ENCODE results near the gene CCP110.

CCP110 gene

GRCh38 chr16:19486750-19487325 lies 36.9 kb upstream of the CCP110 start:
- intact Hi-C loops (cut with DNase I; ENCODE audit: low total_unique reads): no loop called here
- Histone ChIP-seq H3K36me3 (no peaks in the 10 kb centered on the region), H3K27me3 (no peaks in the 10 kb centered on the region), H3K27ac (no peak overlapping the region), H3K4me3 (no peak overlapping the region), H3K9me3 (peaks cover 0 to 4% (median 0%) of the 10 kb centered on the region in 3 donors), H3K4me1 (no peaks in the 10 kb centered on the region)
- TF ChIP-seq CTCF (IDR thresholded peaks at IDR 0.05): no peak
- DNase-seq: no peak

GRCh38 chr16:19488213-19488640 lies 35.5 kb upstream of the CCP110 start:
- Histone ChIP-seq H3K27ac (no peak overlapping the region), H3K27me3 (no peaks in the 10 kb centered on the region), H3K4me1 (no peaks in the 10 kb centered on the region), H3K4me3 (no peak overlapping the region), H3K36me3 (no peaks in the 10 kb centered on the region), H3K9me3 (no peaks in the 10 kb centered on the region)
- no peak for TF ChIP-seq CTCF (IDR thresholded peaks at IDR 0.05)
- no peak for DNase-seq
- intact Hi-C loops (cut with DNase I; ENCODE audit: low total_unique reads): no loop called here

GRCh38 chr16:19490619-19491018 lies 33.1 kb upstream of the CCP110 start:
- no peaks in the 10 kb centered on the region for H3K27me3 ChIP-seq
- no peaks in the 10 kb centered on the region for H3K9me3 ChIP-seq
- no peak for TF ChIP-seq CTCF (IDR thresholded peaks at IDR 0.05)
- DNase-seq: no peak
- intact Hi-C loops (cut with DNase I; ENCODE audit: low total_unique reads): no loop called here
- H3K36me3 ChIP-seq: no peaks in the 10 kb centered on the region
- H3K4me1 ChIP-seq: no peaks in the 10 kb centered on the region
- H3K27ac ChIP-seq: no peak overlapping the region
- H3K4me3 ChIP-seq: no peak overlapping the region

- no peak for TF ChIP-seq CTCF (IDR thresholded peaks at IDR 0.05)
- intact Hi-C loops (cut with DNase I; ENCODE audit: low total_unique reads): no loop called here
- Histone ChIP-seq H3K4me3 (no peak overlapping the region), H3K9me3 (no peaks in the 10 kb centered on the region), H3K4me1 (no peaks in the 10 kb centered on the region), H3K27ac (no peak overlapping the region), H3K27me3 (no peaks in the 10 kb centered on the region), H3K36me3 (peaks cover 12 to 36% (median 22%) of the 10 kb centered on the region in 3 donors)
- DNase-seq: no peak
Measured at GRCh38 chr16:19497176-19497575, 26.6 kb upstream of the CCP110 start.

- Histone ChIP-seq H3K4me1 (no peaks in the 10 kb centered on the region), H3K36me3 (peaks cover 28 to 53% (median 35%) of the 10 kb centered on the region in 3 donors), H3K4me3 (no peak overlapping the region), H3K27me3 (no peaks in the 10 kb centered on the region), H3K27ac (no peak overlapping the region), H3K9me3 (no peaks in the 10 kb centered on the region)
- intact Hi-C loops (cut with DNase I; ENCODE audit: low total_unique reads): no loop called here
- DNase-seq: no peak
- no peak for TF ChIP-seq CTCF (IDR thresholded peaks at IDR 0.05)
Measured at GRCh38 chr16:19499006-19499405, 24.7 kb upstream of the CCP110 start.

- Histone ChIP-seq H3K36me3 (peaks cover 33 to 58% (median 40%) of the 10 kb centered on the region in 3 donors), H3K27ac (no peak overlapping the region), H3K4me1 (no peaks in the 10 kb centered on the region), H3K4me3 (no peak overlapping the region), H3K9me3 (no peaks in the 10 kb centered on the region), H3K27me3 (no peaks in the 10 kb centered on the region)
- no peak for DNase-seq
- intact Hi-C loops (cut with DNase I; ENCODE audit: low total_unique reads): no loop called here
- TF ChIP-seq CTCF (IDR thresholded peaks at IDR 0.05): no peak
Measured at GRCh38 chr16:19499481-19499880, 24.3 kb upstream of the CCP110 start.

All from tibial artery (tissue), 4 donors.